NCI-H2171 (cell line): Measurements from ENCODE around the gene FCHSD1.
"Not testable (repeated sequence)": the region's sequence is repeated elsewhere in the genome, so short reads cannot be mapped to it uniquely, and the experiment has no call there.

Source experiments
- DNase-seq: peaks from one replicate; lab custom pipeline; 2025; lab: John Stamatoyannopoulos, UW

Gene FCHSD1

DNA sequence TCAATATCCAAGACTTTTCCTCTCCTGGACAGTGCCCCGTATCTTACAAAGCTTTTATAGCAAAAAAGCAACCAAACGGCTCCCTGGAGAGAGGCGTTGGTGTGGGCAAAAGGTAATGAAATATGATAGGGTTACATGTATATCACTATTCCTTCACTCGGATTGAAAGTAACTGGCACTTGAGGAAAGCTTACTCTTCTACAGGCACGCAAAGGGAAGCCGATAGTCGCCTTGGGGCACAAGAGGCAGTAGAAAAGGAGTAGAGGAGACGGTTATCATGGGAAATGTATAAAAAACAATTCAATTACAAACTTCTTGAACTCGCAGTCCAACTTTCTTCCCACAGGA, 33.6 kb downstream of the FCHSD1 start:
- DNase-seq, result no peak

DNA sequence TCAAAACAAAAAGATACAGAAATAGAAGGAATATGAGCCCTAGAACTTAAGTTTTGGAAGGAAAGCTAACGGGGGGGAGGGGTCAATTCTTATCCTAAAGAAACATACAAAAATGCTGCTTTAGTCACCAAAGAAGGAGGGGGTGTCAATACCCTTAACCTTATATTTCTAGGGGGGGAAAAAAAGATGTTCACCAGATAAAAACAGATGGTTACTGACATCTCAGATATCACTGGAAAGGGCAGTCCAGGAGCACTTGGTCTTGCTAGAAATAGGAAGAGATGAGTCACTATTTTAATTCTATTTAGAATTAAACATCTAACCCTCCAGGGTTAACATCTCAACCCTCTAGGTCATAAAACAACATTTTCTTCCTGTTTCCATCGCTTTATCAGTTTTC, 34.1 kb downstream of the FCHSD1 start:
- no peak for DNase-seq

GRCh38 chr5:141615991-141616720, 35.1 kb downstream of the FCHSD1 start:
- DNase-seq, result no peak

GRCh38 chr5:141613344-141613743, 37.9 kb downstream of the FCHSD1 start:
- DNase-seq, result no peak

- no peak for DNase-seq
These were observed 39.9 kb downstream of the FCHSD1 start for GRCh38 chr5:141611289-141611688.

- DNase-seq, result not testable (repeated sequence)
These were observed 41.3 kb downstream of the FCHSD1 start for GRCh38 chr5:141609921-141610320.

- DNase-seq, result no peak
These were observed 42.2 kb downstream of the FCHSD1 start for GRCh38 chr5:141609044-141609443.

GRCh38 chr5:141608557-141608956, 42.7 kb downstream of the FCHSD1 start:
- DNase-seq, result no peak

DNA sequence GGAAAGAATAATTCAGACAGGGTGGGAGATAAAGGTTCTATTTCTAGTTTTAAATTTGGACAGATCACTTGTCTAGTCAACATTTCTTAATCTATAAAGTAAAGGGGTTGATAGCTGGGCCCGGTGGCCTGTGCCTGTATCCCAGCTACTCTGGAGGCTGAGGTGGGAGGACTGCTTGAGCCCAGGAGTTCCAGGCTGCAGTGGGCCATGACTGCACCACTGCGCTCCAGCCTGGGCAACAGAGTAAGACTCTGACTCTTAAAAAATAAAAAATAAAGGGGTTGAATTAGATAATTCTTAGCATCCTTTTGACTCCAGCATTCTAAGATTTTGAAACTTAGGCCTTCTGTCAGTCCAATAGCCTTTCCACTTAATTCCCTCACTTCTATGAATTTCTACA, 43.2 kb downstream of the FCHSD1 start:
- DNase-seq, result no peak

DNA sequence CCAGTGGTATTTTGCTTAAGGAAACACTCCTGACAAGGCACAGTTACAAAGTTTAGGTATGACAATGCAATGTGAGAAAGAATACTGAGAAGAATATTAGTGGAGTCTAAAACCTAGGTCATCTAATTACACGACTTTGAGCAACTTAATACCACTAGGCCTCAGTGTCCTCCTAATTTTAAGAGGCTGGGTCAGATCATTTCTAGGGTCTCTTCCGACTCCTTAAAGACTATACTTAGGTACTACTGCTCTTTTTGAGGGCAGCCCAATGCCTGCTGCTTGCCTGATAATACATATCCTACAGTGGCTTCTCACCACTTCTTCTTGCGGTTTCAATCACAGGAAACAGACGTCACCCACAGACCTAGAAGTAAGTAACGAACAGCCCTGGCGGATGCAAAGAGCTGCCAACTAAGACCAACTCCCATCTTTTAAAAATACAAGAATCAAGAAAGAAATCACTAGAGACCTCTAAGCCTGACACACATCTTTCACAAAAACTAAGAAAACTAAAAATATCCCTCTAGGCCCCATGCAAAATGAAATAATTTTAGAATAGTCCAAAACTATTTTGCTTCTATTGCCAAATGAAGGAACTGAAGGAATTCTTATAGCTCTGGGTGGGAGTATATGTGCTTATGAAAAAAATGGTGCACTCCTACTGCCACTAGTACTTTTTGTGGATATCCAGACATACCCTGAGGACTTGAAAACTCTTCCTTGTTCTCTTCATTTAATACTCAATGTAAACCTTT, 45.5 kb downstream of the FCHSD1 start:
- no peak for DNase-seq

- DNase-seq, result no peak
These were observed 47.1 kb downstream of the FCHSD1 start for GRCh38 chr5:141603923-141604717.

- no peak for DNase-seq
These were observed 48.6 kb downstream of the FCHSD1 start for GRCh38 chr5:141602606-141603005.

DNA sequence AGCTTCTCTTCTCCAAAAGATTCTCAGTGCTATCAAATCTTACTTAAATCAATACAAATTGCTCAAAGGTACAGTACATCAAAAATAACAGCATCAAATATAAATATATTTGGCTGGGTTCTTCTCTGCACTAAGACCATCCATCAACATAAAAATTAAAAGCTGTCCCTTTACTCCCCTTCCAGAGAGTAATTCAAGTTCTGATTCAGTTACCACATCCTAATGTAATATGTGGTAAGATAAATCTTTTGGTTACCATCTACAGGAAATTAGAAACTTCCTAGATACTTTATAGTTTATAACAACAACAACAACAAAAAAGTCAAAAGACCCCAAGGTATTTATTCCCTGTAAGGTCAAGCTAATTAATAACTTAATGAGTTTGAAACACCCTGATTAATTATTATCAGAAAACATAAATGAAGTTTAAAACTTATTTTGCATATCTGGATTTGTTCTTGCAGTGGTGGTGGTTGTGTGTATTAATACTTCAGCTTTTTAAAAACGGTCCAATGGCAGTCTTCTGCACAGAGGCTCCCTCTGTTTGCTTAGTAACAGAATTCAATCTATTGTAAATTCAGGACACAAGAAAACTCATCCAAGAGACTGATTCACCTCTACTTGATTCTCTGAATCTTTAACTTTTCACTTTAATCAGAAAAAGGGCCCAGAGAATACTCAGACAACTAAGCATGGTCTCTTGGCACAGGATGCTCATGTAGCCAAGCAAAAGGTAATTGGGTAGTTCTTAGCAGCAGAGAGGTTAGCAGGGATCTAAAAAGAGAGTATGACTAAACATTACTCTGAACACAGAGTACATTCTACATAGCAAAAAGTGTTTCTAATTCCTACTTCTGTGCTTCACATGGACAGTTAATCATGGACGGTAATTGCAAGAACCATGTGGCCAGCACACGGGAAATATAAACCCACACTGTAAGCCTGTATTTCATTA, 52.5 kb downstream of the FCHSD1 start:
- no peak for DNase-seq

DNA sequence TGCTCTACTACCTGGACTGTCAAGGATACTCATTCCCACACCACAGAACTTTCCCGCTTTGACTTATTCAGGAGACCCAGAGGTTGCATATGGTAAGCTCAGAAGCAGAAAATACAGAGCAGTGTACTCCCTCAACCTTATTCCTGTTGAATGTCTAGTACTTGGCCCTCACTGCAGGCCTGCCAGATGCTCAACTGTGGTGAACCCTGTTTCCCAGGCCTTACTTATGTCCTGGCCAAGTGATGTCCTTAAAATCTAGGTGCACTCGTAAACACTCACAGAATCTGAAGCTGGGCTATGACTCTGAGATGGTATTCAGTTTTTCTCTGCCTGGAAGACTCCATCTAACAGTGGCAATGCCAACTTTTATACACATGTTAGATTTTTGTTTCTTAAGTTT, 53.4 kb downstream of the FCHSD1 start:
- DNase-seq, result no peak

GRCh38 chr5:141597394-141597793, 53.8 kb downstream of the FCHSD1 start:
- DNase-seq, result peak; percentile 42

GRCh38 chr5:141596867-141597266, 54.4 kb downstream of the FCHSD1 start:
- no peak for DNase-seq

GRCh38 chr5:141590127-141590526, 61.1 kb downstream of the FCHSD1 start:
- DNase-seq, result no peak
